22Rv1 (cell line): ENCODE data around the gene PADI1.

Experiments used
- CTCF ChIP-seq: fragments of 450-650 bp; IDR thresholded peaks from 2 replicates; pipeline ENCODE4 v1.5.1; 2017; ENCODE audit warnings: mild to moderate bottlenecking
- ZFX ChIP-seq: fragments of 450-650 bp; IDR thresholded peaks from 2 replicates; pipeline ENCODE4 v1.6.1; 2017; ENCODE audit warnings: antibody characterized with exemption, borderline replicate concordance

GRCh38 chr1:17167786-17168090 is 37.2 kb upstream of the PADI1 start:
- TF ChIP-seq CTCF (no peak), ZFX (no peak)
